Coronary artery (tissue), 2 donors: ENCODE data around the gene RAB35.

Source experiments
- DNase-seq: peaks from one replicate; pipeline ENCODE4 v3.0.0-alpha.2; 2017; ENCODE audit warnings: low spot score
- H3K27ac ChIP-seq, 2 donors: fragments of 200-600 bp; sonication (generic); one replicate each; pipeline ENCODE4 v1.5.1; 2016 to 2019
- H3K4me3 ChIP-seq: fragments of 200-600 bp; sonication (generic); 2 replicates; pipeline ENCODE4 v1.5.1; 2016; ENCODE audit warnings: mild to moderate bottlenecking, moderate library complexity
- TF ChIP-seq, protein P1 (sequence below): fragments of 200-600 bp; sonication (generic); IDR thresholded peaks from one replicate; pipeline ENCODE4 v1.5.1; 2019; ENCODE audit warnings: antibody characterized with exemption

Gene RAB35

DNA sequence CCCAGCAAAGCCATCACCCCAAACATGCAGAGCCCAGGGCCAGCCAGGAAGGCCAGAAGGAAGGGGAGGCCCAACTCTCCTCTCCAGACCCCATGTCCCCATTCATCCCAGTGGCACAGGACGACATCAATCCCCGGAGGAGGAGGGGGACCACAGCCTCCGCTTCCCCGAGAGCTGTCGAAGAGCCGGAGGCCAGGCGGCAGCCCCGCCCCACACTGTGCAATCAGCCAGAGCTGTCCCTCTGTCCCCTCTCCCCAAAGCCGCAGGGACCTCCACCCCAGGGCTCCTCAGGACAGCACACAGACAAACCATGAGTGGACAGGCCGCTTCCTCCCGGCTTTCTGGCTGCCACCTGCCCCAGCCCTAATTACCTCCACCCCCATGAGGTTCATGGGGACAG lies 16.8 kb downstream of the RAB35 start:
- DNase-seq: no peak
- Histone ChIP-seq H3K27ac (no peak overlapping the region), H3K4me3 (no peak overlapping the region)
- TF ChIP-seq, protein P1, sequence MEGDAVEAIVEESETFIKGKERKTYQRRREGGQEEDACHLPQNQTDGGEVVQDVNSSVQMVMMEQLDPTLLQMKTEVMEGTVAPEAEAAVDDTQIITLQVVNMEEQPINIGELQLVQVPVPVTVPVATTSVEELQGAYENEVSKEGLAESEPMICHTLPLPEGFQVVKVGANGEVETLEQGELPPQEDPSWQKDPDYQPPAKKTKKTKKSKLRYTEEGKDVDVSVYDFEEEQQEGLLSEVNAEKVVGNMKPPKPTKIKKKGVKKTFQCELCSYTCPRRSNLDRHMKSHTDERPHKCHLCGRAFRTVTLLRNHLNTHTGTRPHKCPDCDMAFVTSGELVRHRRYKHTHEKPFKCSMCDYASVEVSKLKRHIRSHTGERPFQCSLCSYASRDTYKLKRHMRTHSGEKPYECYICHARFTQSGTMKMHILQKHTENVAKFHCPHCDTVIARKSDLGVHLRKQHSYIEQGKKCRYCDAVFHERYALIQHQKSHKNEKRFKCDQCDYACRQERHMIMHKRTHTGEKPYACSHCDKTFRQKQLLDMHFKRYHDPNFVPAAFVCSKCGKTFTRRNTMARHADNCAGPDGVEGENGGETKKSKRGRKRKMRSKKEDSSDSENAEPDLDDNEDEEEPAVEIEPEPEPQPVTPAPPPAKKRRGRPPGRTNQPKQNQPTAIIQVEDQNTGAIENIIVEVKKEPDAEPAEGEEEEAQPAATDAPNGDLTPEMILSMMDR: no peak

DNA sequence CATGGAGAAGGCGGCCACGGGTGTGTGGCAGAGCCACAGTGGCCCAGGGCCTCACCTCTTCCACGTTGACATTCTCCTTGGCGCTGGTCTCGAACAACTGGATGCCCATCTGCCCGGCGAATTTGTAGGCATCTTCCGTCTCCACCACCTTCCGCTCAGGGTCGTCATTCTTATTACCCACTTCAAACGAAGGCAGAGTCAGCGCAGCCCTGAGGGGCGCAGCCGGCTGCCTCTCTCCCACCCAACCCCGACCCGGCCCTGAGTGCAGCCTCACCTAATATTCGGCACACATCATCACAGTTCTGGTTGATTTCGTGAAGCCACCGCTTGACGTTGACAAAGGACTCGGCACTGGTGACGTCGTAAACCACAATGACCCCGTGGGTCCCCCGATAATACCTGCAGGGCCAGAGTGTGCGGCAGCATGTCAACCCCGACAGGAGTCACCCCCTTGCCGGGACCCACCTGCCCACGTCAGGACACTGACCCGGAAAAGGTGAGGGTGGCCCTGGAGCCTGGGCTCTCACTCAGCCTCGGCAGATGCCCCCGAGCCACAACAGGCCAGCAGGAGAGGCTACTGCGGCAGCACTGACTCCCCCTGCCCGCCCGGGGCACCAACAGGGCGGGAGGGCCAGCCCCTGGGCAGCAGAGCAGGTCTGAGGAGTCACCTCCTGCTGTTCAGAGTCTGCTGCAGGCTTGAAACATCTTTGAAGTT lies 17.6 kb downstream of the RAB35 start:
- H3K4me3 ChIP-seq: no peak overlapping the region
- TF ChIP-seq, protein P1: no peak
- no peak for DNase-seq
- no peak overlapping the region for H3K27ac ChIP-seq

DNA sequence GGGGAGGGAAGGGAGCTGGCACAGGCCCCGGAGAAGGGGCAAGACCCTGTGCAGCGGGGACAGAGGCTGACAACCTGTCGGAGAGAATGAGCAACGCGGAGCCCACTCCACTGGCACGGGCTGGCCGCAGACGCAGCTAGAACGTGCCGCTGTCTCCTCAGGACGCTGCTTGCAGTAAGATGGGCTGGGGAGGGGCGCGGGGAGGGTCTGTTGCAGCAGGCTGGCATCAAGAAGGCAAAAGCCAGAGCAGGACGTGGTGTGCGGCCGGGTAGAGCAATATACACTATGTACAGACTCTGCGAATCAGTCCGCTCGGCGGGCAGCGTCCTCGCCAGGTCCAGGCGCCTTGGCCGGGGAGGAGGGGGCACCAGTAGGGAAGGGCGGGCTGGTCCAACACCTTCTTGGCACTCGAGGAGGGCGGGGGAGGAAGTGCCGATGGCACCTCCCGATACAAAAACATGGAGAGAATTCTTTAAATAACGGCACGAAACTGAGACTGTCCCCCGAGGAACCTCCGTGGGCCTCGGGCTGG lies 19.8 kb downstream of the RAB35 start:
- TF ChIP-seq, protein P1: no peak
- no peak overlapping the region for H3K4me3 ChIP-seq
- no peak for DNase-seq
- no peak overlapping the region for H3K27ac ChIP-seq

DNA sequence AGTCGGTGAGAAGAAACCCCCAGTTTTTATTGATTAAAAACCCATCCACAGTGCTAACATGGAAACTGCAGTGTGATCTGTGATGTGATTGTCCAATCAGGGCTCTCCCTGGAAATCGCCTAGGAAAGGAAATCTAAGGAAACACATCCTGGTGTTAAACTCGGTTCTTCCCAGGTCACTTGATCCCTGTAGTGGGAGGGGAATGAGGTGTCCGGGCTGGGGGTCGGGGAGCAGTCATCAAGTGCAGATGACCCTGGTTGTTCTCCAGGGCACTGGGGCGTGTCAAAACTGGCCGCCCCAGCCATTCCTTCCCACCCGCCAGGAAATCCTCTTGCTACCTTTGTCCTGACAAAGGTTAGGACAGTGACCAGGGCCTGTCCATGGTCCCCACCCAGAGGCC lies 20.8 kb downstream of the RAB35 start:
- TF ChIP-seq, protein P1: no peak
- DNase-seq: no peak
- Histone ChIP-seq H3K27ac (no peak overlapping the region), H3K4me3 (no peak overlapping the region)

DNA sequence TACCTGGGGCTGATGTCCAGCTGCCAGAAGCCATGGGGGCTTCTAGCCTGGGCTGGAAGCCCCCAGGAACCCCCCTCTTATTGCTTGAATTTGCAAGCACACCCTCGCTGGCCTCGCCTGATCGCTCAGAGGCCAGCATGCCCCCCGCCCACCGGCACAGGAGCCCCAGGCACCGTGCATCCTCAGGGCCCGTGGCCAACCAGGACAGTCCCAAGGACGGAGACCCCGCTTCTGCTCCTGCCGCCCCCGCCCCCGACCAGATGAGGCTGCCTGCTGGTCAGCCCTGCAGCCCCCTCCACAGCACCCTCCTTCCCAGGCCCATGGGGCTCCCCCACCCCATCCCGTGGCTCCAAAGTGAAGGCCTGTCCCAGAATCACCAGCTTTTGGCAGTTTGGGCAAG lies 21.2 kb downstream of the RAB35 start:
- no peak for DNase-seq
- TF ChIP-seq, protein P1: no peak
- Histone ChIP-seq H3K27ac (no peak overlapping the region), H3K4me3 (no peak overlapping the region)

DNA sequence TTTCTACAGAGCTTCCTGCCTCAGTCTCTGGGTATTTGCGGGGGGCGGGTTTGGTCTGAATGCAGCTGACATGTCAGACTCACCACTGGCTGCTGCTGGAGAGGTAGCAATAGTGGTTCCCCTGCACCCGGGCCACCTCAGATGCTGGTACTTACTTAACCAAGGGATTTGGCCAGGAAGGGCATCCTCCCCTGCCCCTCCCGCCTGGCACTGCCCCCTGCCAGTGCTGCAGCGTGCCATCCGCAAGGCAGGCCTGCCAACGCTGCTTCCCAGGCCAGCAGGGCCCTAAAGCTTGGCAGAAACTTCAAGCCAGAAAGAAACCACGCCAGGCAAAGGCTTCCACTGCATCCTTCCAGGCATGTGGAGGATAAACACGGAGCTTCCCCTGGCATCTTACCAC lies 22.1 kb downstream of the RAB35 start:
- Histone ChIP-seq H3K4me3 (no peak overlapping the region), H3K27ac (no peak overlapping the region)
- no peak for DNase-seq
- TF ChIP-seq, protein P1: no peak
